ENCODE measurements around the gene WDR20.
"Not testable (repeated sequence)": the region's sequence is repeated elsewhere in the genome, so short reads cannot be mapped to it uniquely, and the experiment has no call there.

Gene WDR20, protein sequence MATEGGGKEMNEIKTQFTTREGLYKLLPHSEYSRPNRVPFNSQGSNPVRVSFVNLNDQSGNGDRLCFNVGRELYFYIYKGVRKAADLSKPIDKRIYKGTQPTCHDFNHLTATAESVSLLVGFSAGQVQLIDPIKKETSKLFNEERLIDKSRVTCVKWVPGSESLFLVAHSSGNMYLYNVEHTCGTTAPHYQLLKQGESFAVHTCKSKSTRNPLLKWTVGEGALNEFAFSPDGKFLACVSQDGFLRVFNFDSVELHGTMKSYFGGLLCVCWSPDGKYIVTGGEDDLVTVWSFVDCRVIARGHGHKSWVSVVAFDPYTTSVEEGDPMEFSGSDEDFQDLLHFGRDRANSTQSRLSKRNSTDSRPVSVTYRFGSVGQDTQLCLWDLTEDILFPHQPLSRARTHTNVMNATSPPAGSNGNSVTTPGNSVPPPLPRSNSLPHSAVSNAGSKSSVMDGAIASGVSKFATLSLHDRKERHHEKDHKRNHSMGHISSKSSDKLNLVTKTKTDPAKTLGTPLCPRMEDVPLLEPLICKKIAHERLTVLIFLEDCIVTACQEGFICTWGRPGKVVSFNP

DNA sequence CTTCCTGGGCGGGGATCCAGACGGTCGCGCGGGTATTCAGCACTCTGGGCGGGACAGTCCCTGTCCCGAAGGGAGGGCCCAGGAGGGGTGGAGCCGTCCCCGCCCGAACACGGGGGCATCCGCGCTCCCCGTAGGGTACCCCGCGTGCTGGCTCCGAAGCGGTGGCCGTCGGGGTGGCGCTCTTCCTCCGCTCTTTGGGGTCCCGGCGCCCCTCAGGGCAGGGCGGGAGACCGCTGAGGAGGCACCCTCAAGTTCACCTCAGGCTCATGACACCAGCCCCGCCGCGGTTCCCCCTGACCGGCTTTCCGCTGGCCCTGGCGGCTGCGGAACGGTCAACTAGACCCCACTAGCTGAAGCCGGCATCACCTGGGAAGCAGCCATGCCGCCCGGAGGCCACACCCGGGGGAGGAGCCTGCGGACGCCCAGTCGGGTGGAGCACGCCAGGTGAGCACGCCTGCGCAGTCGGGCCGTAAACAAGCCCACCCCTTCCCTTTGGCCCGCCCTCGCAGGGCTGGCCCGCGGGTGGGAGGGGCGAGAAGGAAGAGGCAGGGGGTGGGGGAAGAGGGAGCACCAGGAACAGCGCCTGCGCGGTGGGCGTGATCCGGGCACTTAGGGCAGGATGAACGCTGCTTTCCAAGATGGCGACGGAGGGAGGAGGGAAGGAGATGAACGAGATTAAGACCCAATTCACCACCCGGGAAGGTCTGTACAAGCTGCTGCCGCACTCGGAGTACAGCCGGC lies at the start of gene WDR20:
Gene WDR20, plus strand, starts transcription at position 612 of the 741 bp plus-strand sequence. Its CDS starts 27 bp downstream, at position 639.
- DNase-seq (ENCODE audit: low read depth, low spot score): peak; percentile 75

DNA sequence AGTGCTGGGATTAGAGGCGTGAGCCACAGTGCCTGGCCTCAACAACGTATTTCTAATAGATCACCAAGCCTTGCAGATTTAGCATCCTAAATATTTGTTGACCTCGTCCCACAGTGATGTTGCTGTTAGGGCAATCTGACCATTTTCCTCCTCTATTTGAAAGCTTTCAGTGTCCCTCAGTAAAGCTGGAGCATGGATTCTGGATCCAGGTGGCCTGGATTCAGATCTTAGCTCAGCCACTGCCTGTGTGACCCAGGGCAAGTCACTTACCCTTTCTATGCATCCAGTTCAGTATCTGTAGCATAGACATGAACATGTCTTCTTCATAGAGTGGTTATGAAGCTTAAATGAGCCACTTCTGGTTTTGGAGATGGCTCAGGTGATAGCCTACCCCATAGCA lies 49.0 kb upstream of the WDR20 start:
- no peak for DNase-seq (ENCODE audit: low read depth, low spot score)

DNA sequence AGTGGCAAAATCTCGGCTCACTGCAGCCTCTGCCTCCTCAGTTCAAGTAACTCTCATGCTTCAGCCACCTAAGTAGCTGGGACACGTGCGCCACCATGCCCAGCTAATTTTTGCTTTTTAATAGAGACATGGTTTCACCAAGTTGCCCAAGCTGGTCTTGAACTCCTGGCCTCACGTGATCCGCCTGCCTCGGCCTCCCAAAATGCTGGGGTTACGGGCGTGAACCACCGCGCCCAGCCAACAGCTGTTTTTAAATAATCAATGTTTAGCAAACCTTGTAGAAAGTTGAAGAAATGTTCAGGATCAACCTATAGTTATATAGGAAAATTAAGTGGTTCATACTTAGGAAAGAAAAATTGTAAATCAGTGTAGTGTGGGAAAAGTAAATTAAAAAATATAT lies 46.9 kb upstream of the WDR20 start:
- DNase-seq (ENCODE audit: low read depth, low spot score): no peak

DNA sequence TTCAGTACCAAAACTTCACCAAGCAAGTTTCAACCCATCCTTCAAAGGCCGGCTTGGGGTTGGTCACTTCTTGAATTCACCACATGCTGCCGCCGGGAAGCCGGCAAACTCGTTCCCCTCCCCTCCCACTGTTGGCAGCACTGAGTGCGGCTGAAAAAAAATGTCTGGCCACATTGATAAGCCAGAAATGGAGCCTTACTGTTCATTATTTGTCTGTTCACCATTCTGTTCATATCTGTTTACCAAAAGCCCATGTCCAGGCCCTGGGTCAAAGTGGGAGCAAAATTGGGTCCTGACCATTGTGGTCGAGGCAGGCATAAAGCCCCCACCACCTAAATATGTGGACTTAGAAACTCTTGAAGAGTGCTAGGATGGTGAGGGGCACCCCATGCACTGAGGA lies 45.6 kb upstream of the WDR20 start:
- no peak for DNase-seq (ENCODE audit: low read depth, low spot score)

DNA sequence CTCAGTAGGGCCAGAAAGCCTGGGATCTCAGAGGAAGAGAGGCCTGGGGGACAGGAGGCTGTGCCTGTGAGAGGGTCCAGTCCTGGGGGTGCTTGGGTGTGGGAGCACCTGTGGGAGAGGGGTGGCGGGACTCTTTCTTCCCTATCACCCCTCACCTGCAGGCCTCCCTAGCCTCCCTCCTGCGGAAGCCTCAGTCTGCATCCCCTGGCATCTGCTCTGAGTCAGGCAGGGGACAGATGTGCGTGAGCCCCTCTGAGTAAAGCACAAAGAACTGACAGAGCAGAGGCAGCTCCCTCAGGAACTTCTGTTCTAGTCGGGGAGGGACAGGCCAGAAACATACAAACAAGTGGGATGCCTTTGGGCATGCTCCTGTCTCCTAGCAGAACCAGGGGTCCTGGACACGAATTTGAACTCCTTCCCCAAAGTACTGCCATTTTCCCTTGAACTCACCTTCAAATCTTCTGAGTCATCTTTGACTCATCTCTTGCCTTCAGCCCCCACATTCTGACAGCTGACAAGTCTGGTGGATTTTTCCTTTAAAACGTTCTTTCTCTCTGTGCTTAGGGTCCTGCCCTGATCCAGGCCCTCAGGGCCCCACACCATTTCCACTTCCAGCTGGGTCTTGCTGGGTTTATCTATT lies 44.3 kb upstream of the WDR20 start:
- no peak for DNase-seq (ENCODE audit: low read depth, low spot score)

DNA sequence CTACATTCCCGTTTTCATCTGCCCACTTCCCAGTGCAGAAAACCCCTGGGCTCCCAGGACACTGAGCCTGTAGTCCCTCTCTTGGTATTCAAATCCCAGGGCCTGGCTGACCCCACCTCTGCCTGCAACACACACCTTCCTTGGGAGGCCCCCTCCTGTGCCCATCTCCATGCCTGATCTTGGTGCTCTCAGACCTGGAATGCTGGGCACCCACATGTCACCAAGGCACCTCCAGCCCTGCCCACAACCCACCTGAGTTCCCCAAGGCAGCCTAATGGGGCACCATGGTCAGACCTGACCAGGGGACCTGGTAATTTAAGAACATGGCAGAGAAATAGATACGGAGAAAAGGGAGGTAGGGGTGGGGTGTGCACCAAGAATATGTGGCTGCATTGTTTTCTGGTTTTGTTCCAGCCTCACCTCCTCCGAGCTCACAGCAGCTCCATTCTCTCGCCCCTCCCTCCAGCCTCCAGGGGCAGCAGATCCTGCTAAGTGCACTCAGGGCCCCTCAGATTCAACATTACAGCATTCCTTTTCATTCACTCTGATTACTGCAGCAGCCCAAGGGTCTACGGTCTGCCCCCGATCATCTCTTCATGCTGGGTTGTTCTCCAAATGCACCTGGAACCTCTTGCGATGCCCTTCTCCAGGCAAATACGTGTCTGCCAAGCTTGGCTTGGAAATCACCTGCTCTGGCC lies 43.7 kb upstream of the WDR20 start:
- DNase-seq (ENCODE audit: low read depth, low spot score): no peak

DNA sequence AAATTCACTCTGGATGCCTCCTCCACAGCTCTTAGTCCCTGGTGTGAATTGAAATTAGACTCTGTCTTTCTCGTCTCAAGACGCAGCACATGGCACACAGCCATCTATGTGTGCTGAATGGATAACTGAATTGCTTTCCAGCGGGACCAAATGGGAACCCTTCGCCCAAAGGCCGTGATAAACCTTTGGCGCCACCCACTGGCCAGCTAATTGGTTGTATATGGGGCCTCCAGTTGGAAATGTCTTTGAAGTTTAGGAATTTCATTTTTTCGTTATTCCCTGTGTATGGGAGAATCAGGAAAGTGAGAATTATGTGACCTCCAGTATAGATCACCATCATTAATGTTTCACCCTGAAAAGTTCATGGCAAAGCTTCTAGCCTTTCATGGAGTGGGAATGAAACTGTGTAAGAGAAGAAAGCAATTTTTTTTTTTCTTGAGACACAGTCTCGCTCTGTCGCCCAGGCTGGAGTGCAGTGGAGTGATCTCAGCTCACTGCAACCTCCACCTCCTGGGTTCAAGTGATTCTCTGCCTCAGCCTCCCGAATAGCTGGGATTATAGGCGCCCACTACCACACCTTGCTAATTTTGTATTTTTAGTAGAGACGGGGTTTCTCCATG lies 43.0 kb upstream of the WDR20 start:
- DNase-seq (ENCODE audit: low read depth, low spot score): no peak

DNA sequence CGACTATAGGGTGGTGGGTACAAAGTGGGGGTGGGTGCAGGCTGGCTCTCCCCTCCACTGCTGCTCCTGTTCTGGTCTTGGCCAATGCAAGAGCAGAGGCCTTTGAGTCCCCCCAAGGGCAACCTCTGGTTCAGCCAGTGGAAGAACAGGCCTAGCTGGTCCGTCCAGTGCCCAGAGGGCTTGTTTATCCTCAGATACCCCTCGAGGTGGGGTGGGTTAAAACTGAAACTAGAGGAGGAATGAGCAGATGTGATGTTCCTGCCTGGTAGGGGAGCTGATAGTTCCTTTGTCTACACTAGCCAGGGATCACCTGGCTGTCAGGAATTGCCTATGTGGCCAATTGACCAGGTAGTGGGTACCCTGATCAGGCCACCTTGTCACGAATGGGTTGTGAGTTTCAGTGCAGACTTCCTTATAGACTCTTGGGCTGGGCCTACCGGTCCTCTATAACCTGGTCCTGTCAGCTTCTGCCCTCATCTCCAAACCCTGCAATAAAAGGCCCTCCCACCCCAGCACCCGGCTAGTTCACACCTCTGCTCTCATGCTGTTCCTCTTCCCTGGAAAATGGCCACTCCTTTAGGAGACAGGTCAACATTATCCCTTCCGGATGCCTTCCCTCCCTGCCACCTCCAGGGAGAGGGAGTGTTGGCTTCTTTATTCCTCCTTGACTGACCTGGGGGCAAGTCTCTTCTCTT lies 42.1 kb upstream of the WDR20 start:
- DNase-seq (ENCODE audit: low read depth, low spot score): no peak

DNA sequence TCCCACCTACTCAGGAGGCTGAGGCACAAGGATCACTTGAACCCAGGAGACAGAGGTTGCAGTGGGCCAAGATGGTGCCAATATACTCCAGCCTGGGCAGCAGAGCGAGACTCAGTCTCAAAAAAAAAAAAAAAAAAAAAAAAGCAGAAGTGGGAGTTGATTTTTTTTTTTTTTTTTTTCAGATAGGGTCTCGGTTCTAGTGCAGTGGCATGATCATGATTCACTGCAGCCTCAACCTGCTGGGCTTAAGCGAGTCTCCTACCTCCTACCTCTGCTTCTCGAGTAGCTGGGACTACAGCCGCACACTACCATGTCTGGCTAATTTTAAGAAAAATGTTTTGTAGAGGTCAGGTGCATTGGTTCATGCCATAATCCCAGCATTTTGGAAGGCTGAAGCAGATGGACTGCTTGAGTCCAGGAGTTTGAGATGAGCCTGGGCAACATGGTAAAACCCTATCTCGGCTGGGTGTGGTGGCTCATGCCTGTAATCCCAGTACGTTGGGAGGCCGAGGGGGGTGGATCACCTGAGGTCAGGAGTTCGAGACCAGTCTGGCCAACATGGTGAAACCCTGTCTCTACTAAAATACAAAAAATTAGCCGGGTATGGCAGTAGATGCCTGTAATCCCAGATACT lies 36.5 kb upstream of the WDR20 start:
- no peak for DNase-seq (ENCODE audit: low read depth, low spot score)

DNA sequence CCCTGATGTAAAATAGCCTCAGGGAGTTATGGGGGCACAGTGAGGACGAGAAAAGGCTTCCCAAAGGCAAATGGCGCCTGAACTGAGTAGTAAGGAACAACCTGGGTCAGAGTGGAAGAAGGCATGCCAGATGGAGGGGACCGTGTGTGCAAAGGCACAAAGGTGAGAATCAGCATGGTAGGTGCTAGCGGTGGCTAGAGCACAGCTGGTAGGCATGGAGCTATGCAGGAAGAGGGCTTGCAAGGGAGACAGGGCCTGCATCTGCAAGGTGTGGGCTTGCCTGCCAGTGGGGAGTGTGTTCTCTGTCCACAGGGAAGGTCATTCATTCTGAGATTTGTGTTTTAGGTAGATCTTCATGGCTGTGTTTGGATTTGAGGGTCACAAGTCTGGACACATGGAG lies 34.3 kb upstream of the WDR20 start:
- DNase-seq (ENCODE audit: low read depth, low spot score): no peak

DNA sequence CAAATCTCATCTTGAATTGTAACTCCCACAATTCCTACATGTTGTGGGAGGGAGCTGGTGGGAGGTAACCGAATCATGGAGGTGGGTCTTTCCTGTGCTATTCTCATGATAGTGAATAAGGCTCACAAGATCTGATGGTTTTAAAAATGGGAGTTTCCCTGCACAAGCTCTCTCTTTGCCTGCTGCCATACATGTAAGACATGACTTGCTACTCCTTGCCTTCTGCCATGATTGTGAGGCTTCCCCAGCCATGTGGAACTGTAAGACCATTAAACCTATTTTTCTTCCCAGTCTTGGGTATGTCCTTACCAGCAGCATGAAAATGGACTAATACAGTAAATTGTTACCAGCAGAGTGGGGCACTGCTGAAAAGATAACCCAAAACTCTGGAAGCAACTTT lies 30.4 kb upstream of the WDR20 start:
- DNase-seq (ENCODE audit: low read depth, low spot score): not testable (repeated sequence)

DNA sequence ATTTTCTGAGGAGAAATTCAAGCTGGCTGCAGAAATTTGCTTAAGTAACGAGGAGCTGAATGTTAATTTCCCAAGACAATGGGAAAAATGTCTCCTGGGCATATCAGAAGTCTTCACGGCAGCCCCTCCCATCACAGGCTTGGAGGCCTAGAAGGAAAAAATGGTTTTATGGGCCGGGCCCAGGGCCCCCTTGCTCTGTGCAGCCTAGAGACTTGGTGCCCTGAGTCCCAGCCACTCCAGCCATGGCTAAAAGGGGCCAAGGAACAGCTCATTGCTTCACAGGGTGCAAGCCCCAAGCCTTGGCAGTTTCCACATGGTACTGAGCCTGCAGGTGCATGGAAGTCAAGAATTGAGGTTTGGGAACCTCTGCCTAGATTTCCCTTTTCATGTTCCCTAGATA lies 28.6 kb upstream of the WDR20 start:
- no peak for DNase-seq (ENCODE audit: low read depth, low spot score)

DNA sequence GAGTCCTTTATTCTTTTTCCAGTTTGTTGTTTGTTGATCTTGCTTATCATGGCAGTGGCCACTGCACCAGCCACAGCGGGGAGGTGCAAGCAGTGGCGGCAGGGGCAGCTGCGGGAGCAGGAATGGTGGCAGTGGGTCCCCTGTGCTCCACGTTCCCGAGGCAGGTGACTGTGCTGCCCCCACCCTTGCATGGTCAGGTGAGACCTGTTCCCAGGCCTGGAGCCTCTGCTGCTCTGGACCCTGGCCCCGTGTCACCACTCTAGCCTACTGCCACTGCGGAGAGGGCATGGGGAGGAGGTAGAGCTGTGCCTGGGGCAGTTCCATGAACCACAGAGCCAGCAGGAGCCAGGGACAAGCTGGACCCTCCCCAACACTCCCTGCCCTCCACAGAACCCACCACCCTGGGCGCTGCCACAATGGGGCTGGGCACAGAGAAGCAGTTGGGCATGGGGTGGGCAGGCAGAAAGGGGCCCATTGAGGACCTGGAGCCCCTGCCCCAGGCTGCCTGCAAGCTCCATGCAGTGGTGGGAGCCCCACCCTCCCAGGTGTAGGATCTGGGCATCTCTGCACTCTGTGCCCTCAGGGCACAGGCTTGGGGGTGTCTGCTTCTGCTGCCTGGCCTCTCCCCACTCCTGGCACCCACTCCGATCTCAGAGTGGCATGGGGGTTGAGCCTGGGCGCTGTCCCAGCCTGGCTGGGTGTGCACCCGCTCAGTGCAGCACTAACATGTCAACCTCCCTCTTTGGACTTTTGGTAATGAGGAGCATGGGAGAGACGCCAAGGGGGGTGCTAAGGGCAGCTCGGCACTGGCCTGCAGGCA lies 23.1 kb upstream of the WDR20 start:
- DNase-seq (ENCODE audit: low read depth, low spot score): no peak

DNA sequence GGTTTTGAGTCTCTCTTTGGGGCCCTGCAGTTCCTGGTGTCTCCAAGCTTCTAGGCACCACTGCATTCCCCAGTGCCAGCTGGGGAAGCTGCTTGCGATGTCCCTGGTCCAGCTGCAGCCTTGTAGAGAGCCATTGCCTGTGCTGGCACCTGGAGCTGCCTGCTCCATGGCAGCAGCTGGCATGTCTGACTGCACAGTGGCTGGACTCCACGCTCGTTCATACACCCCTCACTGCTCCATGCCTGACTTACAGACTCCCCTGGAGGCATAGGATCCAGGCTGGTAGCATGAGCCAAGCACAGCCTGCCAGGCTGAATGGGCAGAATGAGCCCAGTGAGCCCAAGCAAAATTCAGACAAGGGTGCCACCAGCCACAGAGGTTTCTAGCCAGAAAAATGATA lies 21.8 kb upstream of the WDR20 start:
- no peak for DNase-seq (ENCODE audit: low read depth, low spot score)

DNA sequence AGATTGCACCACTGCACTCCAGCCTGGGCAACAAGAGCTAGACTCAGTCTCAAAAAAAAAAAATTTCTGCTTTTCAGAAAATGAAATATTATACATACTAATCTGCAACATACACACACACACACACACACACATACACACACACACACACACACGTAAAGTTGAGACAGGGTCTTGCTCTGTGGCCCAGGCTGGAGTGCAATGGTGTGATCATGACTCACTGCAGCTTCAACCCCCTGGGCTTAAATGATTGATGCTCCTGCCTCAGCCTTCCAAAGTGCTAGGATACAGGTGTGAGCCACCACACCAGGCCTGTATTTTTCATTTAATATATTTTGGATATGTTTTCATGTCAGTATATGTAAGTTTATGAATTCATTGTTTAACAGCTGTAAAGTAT lies 18.8 kb upstream of the WDR20 start:
- no peak for DNase-seq (ENCODE audit: low read depth, low spot score)

DNA sequence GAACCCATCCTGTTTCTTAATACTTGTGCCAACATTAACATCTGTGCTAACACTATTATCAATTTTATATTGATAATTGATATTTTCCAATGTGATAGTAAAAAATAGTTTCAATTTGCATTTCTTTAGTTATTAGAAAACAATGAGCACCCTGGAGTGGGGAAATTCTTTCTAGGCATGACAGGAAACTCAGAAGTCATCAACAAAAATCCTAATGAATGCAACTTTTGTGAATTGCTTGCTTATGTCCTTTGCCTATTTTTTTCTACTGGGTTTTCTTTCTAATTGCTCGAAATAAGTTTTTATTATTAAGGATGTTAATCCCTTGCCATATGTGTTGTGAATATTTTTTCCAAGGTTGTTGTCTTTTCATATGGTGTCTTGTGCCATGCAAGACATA lies 18.1 kb upstream of the WDR20 start:
- no peak for DNase-seq (ENCODE audit: low read depth, low spot score)

DNA sequence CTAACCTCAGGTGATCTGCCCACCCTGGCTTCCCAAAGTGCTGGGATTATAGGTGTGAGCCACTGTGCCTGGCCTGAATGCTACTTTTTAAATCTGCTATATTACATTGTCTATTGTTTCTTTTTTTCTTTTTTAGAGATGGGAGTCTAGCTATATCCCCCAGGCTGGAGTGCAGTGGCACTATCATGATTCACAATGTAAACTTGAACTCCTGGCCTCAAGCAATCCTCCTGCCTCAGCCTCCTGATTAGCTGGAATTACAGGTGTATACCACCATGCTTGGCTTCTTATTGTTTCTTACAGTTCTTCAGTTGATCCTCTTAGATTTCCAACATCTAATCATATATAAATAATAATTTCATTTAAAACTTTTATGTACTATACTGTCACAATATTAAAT lies 15.3 kb upstream of the WDR20 start:
- DNase-seq (ENCODE audit: low read depth, low spot score): no peak

DNA sequence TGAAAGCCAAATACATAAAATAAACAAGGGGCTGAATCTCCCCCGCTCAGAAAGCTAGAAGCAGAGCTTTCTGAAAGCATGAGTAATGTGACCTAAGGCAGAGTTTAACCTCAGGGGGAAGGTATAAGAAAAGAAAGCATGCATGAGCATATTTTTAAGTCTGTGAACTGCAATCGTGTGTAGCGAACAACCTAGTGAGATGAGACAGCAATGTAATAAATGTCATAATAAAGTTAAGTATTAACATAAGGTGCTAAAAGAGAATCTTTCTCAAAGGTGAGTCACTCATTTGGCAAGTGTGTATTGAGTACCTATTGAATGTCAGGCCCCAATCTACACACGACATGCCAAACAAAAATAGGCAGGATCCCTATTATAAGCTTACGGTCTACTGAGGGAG lies 14.2 kb upstream of the WDR20 start:
- no peak for DNase-seq (ENCODE audit: low read depth, low spot score)

DNA sequence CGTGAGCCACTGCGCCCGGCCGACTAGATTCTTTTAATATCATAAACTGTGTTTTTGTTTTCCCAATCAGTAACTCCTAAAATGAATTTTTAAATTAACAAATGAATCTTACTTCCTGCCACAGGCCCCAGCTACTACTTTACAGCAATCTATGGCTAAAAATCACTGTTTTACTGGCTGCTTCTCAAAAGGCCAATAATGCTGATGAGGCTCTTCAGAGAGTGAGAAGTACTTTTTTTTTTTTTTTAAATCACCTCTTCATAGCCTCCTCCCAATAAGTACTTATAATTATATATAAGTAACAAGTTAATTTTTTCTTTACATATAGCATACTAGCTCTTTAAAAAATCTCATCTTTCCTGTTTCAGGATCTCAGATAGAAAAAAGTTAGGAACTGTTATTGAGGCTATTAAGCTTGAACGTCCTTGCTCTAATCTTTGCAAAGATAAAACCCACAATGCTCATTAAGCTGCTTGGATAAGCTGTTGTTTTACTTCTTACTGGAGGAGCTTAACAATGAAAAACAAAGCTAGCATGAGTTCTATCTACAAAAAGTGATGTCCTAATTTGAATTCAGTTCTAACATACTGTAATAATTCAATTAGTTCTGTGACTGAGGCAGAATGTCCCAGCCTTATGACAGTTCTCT lies 12.8 kb upstream of the WDR20 start:
- DNase-seq (ENCODE audit: low read depth, low spot score): no peak

All from brain pericyte (primary cell).